Measurements from ENCODE around the gene STRIP1.

GRCh38 chr1:110043016-110043415 lies 8.6 kb downstream of the STRIP1 start:
- TF ChIP-seq CTCF (conservative IDR thresholded peaks at IDR 0.05): no peak
- no peak for TF ChIP-seq ZFX (IDR thresholded peaks at IDR 0.05)
